GM23248 (cell line): ENCODE measurements around the gene CNOT1. TPM values are rescaled to one million over a fixed set of nuclear protein-coding genes. Genes with fewer than 3 reads are reported as not detected.
"Not testable (repeated sequence)": the region's sequence is repeated elsewhere in the genome, so short reads cannot be mapped to it uniquely, and the experiment has no call there.

Source experiments
- DNase-seq: peaks from one replicate; pipeline ENCODE4 v3.0.0-alpha.2; 2015
- H2AFZ ChIP-seq: fragments of 200-600 bp; sonication (generic); 2 replicates; pipeline ENCODE4 v1.6.1; 2016; ENCODE audit warnings: antibody characterized with exemption
- H3F3A ChIP-seq: fragments of 200-600 bp; sonication (generic); 2 replicates; pipeline ENCODE4 v1.6.1; 2016; ENCODE audit warnings: mild to moderate bottlenecking, antibody characterized with exemption, mixed run types; ENCODE audit not compliant: insufficient read depth
- H3K27ac ChIP-seq: fragments of 200-600 bp; sonication (generic); 2 replicates; pipeline ENCODE4 v1.5.1; 2016; ENCODE audit warnings: mild to moderate bottlenecking
- H3K27me3 ChIP-seq: fragments of 200-600 bp; sonication (generic); replicated peaks from 2 replicates; pipeline ENCODE4 v1.6.1; 2016; ENCODE audit warnings: mild to moderate bottlenecking; ENCODE audit not compliant: insufficient read depth
- H3K36me3 ChIP-seq: fragments of 200-600 bp; sonication (generic); 2 replicates; pipeline ENCODE4 v1.6.1; 2016; ENCODE audit warnings: low read depth, mild to moderate bottlenecking
- H3K4me1 ChIP-seq: fragments of 200-600 bp; sonication (generic); 2 replicates; pipeline ENCODE4 v1.6.1; 2016; ENCODE audit warnings: mild to moderate bottlenecking; ENCODE audit not compliant: insufficient read depth
- H3K4me2 ChIP-seq: fragments of 200-600 bp; sonication (generic); one replicate; pipeline ENCODE4 v1.6.1; 2016; ENCODE audit warnings: mild to moderate bottlenecking; ENCODE audit not compliant: unreplicated experiment
- H3K4me3 ChIP-seq: fragments of 200-600 bp; sonication (generic); 2 replicates; pipeline ENCODE4 v1.5.1; 2016; ENCODE audit warnings: mild to moderate bottlenecking
- H3K79me2 ChIP-seq: fragments of 200-600 bp; sonication (generic); 2 replicates; pipeline ENCODE4 v1.6.1; 2016; ENCODE audit warnings: mild to moderate bottlenecking; ENCODE audit not compliant: insufficient read depth
- H3K9ac ChIP-seq: fragments of 200-600 bp; sonication (generic); 2 replicates; pipeline ENCODE4 v1.6.1; 2016; ENCODE audit warnings: mild to moderate bottlenecking
- H3K9me2 ChIP-seq: fragments of 200-600 bp; sonication (generic); 2 replicates; pipeline ENCODE4 v1.6.1; 2016; ENCODE audit warnings: mixed run types, mild to moderate bottlenecking, moderate library complexity; ENCODE audit not compliant: insufficient read depth
- H3K9me3 ChIP-seq: fragments of 200-600 bp; sonication (generic); one replicate; pipeline ENCODE4 v1.6.1; 2017; ENCODE audit warnings: low read depth
- H4K20me1 ChIP-seq: fragments of 200-600 bp; sonication (generic); 2 replicates; pipeline ENCODE4 v1.6.0; 2016; ENCODE audit not compliant: insufficient read depth
- EZH2 ChIP-seq: fragments of 200-600 bp; sonication (generic); IDR thresholded peaks from 2 replicates; pipeline ENCODE4 v1.6.1; 2018; ENCODE audit warnings: antibody characterized with exemption, mild to moderate bottlenecking; ENCODE audit not compliant: insufficient read depth, poor library complexity, severe bottlenecking
- EZH2phosphoT487 ChIP-seq: fragments of 200-600 bp; sonication (generic); IDR thresholded peaks from 2 replicates; pipeline ENCODE4 v1.6.1; 2018; ENCODE audit warnings: antibody characterized with exemption, moderate library complexity, mild to moderate bottlenecking, low read depth; ENCODE audit not compliant: insufficient read depth
- whole genome bisulfite sequencing, 2 experiments: methylation state at CpG; one replicate each; pipeline ENCODE4 v1.1.6; 2015 to 2017; ENCODE audit warnings: low lambda C conversion rate in 2 of 2, low coverage in 1 of 2; ENCODE audit errors: missing lambda C conversion rate in 2 of 2; 5-methylcytosine and 5-hydroxymethylcytosine counted together
- in situ Hi-C: fragments of 300-500 bp; cut with MboI; formaldehyde crosslinking; loops from 2 replicates; pipeline ENCODE4 v1.15.0; 2020
- polyA plus RNA-seq: library from polyadenylated mRNA; unstranded; fragments of >200 nt; fragmentation: Nextera tagmentation; extraction: Ambion mirVana; gene quantifications from 2 replicates; pipeline ENCODE4 v1.2.1, GENCODE V29; 2016
- total RNA-seq: library from RNA; depleted of rRNA; stranded (reverse); fragments of >200 nt; shearing (Covaris generic); gene quantifications from 2 replicates; pipeline ENCODE4 v1.2.3, GENCODE V29; 2014

CNOT1 gene
- total and polyA plus RNA-seq, 2 experiments from 2014 or later: 35.6 to 93.1 TPM

DNA sequence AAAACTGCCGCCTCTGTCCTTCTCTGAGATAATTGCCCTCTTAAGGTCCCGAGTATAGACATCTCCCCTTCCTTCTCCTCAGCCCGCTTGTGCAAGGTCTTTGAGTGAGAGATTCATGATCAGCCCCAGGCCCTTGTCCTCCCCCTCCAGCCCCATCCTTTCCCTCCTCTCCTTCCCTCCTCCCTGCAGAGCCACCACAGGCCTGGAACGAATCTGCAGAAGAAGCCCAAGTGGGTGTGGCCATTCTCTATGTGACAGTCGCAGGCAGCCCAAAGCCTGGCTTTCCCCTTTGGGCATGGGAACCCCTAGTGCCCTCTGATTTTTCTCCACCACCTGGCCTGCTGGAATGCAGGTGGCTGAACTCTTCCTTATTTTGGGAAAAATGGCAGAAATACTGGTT is 136.9 kb downstream of the CNOT1 start:
- in situ Hi-C loops: loop anchor here (5.0 to 25.0 kb wide), 2 partner anchors 145 to 480 kb away; partner anchors contain the start of genes USB1 and ZNF319
- no peaks in the 10 kb centered on the region; the same call in 1 of the 2 replicates for H3K27me3 ChIP-seq
- TF ChIP-seq EZH2 (no peak), EZH2phosphoT487 (no peak)
- no peak for DNase-seq
- H3K9me3 ChIP-seq: no peaks in the 10 kb centered on the region
- H3K36me3 ChIP-seq: no peaks in the 10 kb centered on the region
- H4K20me1 ChIP-seq: no peaks in the 10 kb centered on the region
- H3F3A ChIP-seq: no peaks in the 10 kb centered on the region
- H3K4me2 ChIP-seq: no peak overlapping the region
- WGBS, 2 experiments: 45 to 48% methylated on average over 5 of the region's 5 CpGs
- H3K79me2 ChIP-seq: no peaks in the 10 kb centered on the region
- no peak overlapping the region for H3K9ac ChIP-seq
- no peaks in the 10 kb centered on the region for H3K9me2 ChIP-seq
- H3K27ac ChIP-seq: no peak overlapping the region
- H2AFZ ChIP-seq: no peak overlapping the region
- H3K4me3 ChIP-seq: no peak overlapping the region
- no peaks in the 10 kb centered on the region for H3K4me1 ChIP-seq

DNA sequence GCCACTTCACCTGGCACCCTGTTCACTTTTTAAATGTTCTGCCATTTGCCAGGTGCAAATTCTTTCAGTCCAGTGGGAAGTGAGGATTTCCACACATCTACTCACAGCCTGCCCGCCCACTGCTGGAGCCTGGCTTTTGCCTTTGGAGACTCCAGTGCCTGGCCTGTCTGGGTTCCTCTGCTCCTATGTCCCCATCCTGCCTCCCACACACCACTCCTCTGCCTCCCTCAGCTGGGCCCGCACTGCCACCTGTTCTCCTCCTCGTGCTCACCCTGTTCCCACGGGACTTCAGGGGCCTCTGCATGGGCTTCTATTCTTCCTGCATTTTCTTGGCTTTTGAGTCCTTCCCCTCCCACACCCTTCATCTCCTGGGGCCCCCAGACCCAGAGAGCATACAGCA is 137.6 kb downstream of the CNOT1 start:
- Histone ChIP-seq H4K20me1 (no peaks in the 10 kb centered on the region), H3F3A (no peaks in the 10 kb centered on the region), H3K36me3 (no peaks in the 10 kb centered on the region), H3K9ac (no peak overlapping the region), H3K27me3 (no peaks in the 10 kb centered on the region; the same call in 1 of the 2 replicates), H3K9me3 (no peaks in the 10 kb centered on the region), H3K79me2 (no peaks in the 10 kb centered on the region), H3K4me2 (no peak overlapping the region), H3K9me2 (no peaks in the 10 kb centered on the region), H3K4me1 (no peaks in the 10 kb centered on the region), H3K4me3 (no peak overlapping the region), H3K27ac (no peak overlapping the region), H2AFZ (no peak overlapping the region)
- in situ Hi-C loops: loop anchor here (5.0 to 25.0 kb wide), 2 partner anchors 145 to 480 kb away; partner anchors contain the start of genes USB1 and ZNF319
- TF ChIP-seq EZH2phosphoT487: no peak
- TF ChIP-seq EZH2: no peak
- WGBS, 2 experiments: 59 to 66% methylated on average over 4 of the region's 4 CpGs
- DNase-seq: no peak

GRCh38 chr16:58490539-58490938 is 139.1 kb downstream of the CNOT1 start:
- in situ Hi-C loops: loop anchor here (5.0 to 25.0 kb wide), 2 partner anchors 143 to 478 kb away; partner anchors contain the start of genes USB1 and ZNF319
- H4K20me1 ChIP-seq, H3F3A ChIP-seq, H3K4me1 ChIP-seq, H3K9me2 ChIP-seq, H3K27me3 ChIP-seq, H2AFZ ChIP-seq, DNase-seq, H3K4me2 ChIP-seq, H3K79me2 ChIP-seq, H3K27ac ChIP-seq, H3K9me3 ChIP-seq, H3K4me3 ChIP-seq, H3K9ac ChIP-seq, H3K36me3 ChIP-seq: not testable (repeated sequence)
- WGBS, 2 experiments: 78 to 83% methylated on average over 8 of the region's 8 CpGs

GRCh38 chr16:58490065-58490464 is 139.6 kb downstream of the CNOT1 start:
- H3K27ac ChIP-seq: no peak overlapping the region
- 94 to 100% methylated on average over 4 of the region's 4 CpGs for WGBS, 2 experiments
- H4K20me1 ChIP-seq: no peaks in the 10 kb centered on the region
- H3K4me3 ChIP-seq: no peak overlapping the region
- TF ChIP-seq EZH2phosphoT487: no peak
- no peak for TF ChIP-seq EZH2
- no peak overlapping the region for H2AFZ ChIP-seq
- no peaks in the 10 kb centered on the region for H3K79me2 ChIP-seq
- no peaks in the 10 kb centered on the region for H3K9me3 ChIP-seq
- no peak overlapping the region for H3K4me2 ChIP-seq
- no peaks in the 10 kb centered on the region for H3K36me3 ChIP-seq
- H3K9me2 ChIP-seq: no peaks in the 10 kb centered on the region
- H3K9ac ChIP-seq: no peak overlapping the region
- H3K27me3 ChIP-seq: no peaks in the 10 kb centered on the region; the same call in 1 of the 2 replicates
- in situ Hi-C loops: loop anchor here (5.0 to 25.0 kb wide), 2 partner anchors 143 to 478 kb away; partner anchors contain the start of genes USB1 and ZNF319
- no peak for DNase-seq
- H3F3A ChIP-seq: no peaks in the 10 kb centered on the region
- H3K4me1 ChIP-seq: no peaks in the 10 kb centered on the region

DNA sequence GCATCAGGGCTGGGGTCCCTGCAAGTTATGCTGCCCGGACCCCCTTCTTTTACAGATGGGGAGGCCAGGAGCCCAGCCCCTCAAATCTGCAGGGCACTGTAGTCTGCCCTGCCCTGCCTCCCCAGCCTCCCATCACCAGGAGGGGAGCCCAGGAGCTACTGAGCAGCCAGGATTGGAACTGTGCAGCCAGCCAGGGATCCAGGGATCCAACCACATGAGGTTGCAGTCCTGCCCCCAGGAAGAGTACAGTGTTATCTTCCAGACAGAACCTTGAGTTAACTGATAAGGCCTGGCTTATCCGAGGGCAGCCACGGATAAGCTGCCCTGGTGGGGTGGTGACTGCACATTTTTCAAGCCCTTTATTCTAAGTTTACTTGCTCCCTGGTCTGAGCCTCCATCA is 141.1 kb downstream of the CNOT1 start:
- WGBS, 2 experiments: 63% methylated on average over 3 of the region's 3 CpGs
- H3K9me2 ChIP-seq: no peaks in the 10 kb centered on the region
- no peaks in the 10 kb centered on the region for H4K20me1 ChIP-seq
- TF ChIP-seq EZH2: no peak
- no peak for TF ChIP-seq EZH2phosphoT487
- H3K79me2 ChIP-seq: no peaks in the 10 kb centered on the region
- no peaks in the 10 kb centered on the region for H3F3A ChIP-seq
- no peaks in the 10 kb centered on the region for H3K4me1 ChIP-seq
- H3K4me2 ChIP-seq: no peak overlapping the region
- no peaks in the 10 kb centered on the region for H3K36me3 ChIP-seq
- no peak for DNase-seq
- H3K27me3 ChIP-seq: no peaks in the 10 kb centered on the region
- in situ Hi-C loops: loop anchor here (25.0 kb wide), 1 partner anchor 476 kb away; the partner anchor contains the start of genes USB1 and ZNF319
- H3K9ac ChIP-seq: no peak overlapping the region
- no peak overlapping the region for H3K4me3 ChIP-seq
- no peaks in the 10 kb centered on the region for H3K9me3 ChIP-seq
- no peak overlapping the region for H2AFZ ChIP-seq
- no peak overlapping the region for H3K27ac ChIP-seq
